GM18870 (cell line): ENCODE measurements around the gene HAUS3.

Experiments
- ATAC-seq: cut with Tn5 transposase; IDR thresholded peaks from one replicate; pipeline ENCODE4 v1.9.1; 2021; ENCODE audit warnings: moderate library complexity; ENCODE audit not compliant: unreplicated experiment

HAUS3 gene

GRCh38 chr4:2264481-2265041 lies 22.6 kb upstream of the HAUS3 start:
- ATAC-seq = no peak

GRCh38 chr4:2263926-2264321 lies 22.0 kb upstream of the HAUS3 start:
- ATAC-seq = no peak

- ATAC-seq = no peak
Measured at GRCh38 chr4:2262944-2263250, 21.0 kb upstream of the HAUS3 start.

GRCh38 chr4:2262145-2262943 lies 20.4 kb upstream of the HAUS3 start:
- ATAC-seq = peak; percentile 93

- no peak for ATAC-seq
Measured at GRCh38 chr4:2261853-2262144, 19.9 kb upstream of the HAUS3 start, which contains the start of gene MXD4. MXD4 (minus strand) TSS chr4:2262109; CDS start chr4:2261980, 129 bp downstream.

- no peak for ATAC-seq
Measured at GRCh38 chr4:2261110-2261852, 19.4 kb upstream of the HAUS3 start.

- ATAC-seq = no peak
Measured at GRCh38 chr4:2260344-2261109, 18.6 kb upstream of the HAUS3 start.

GRCh38 chr4:2259541-2260343 lies 17.8 kb upstream of the HAUS3 start:
- ATAC-seq = no peak

- no peak for ATAC-seq
Measured at GRCh38 chr4:2259036-2259540, 17.2 kb upstream of the HAUS3 start.

GRCh38 chr4:2258091-2259035 lies 16.4 kb upstream of the HAUS3 start:
- ATAC-seq = no peak

GRCh38 chr4:2257361-2258081 lies 15.6 kb upstream of the HAUS3 start:
- ATAC-seq = no peak

- ATAC-seq = no peak
Measured at GRCh38 chr4:2256781-2257191, 14.9 kb upstream of the HAUS3 start.

GRCh38 chr4:2256156-2256731 lies 14.3 kb upstream of the HAUS3 start:
- no peak for ATAC-seq

GRCh38 chr4:2255501-2256155 lies 13.7 kb upstream of the HAUS3 start:
- no peak for ATAC-seq

- no peak for ATAC-seq
Measured at GRCh38 chr4:2254665-2255500, 13.0 kb upstream of the HAUS3 start.

- ATAC-seq = no peak
Measured at GRCh38 chr4:2253160-2254084, 11.5 kb upstream of the HAUS3 start.
